B cell (primary cell): Measurements from ENCODE around the gene MGA. TPM values are rescaled to one million over a fixed set of nuclear protein-coding genes. Genes with fewer than 3 reads are reported as not detected.

ENCODE experiments used
- ATAC-seq: fragments of 200-7000 bp; cut with Tn5 transposase; one replicate; pipeline ENCODE4 v1.10.0; 2021; ENCODE audit warnings: low read depth, mild to moderate bottlenecking, moderate number of reproducible peaks, moderate library complexity
- CTCF ChIA-PET: fragments of 350-600 bp; sonication (Branson Sonifier 250); formaldehyde crosslinking; loops from one replicate; lab custom pipeline; 2021; ENCODE audit warnings: antibody characterized with exemption, inconsistent platforms; lab: Charles Lee
- POLR2A ChIA-PET: fragments of 350-600 bp; sonication (Branson Sonifier 250); formaldehyde crosslinking; loops from one replicate; lab custom pipeline; 2021; ENCODE audit warnings: antibody characterized with exemption; lab: Charles Lee
- DNase-seq: peaks from one replicate; pipeline ENCODE4 v3.0.0; 2013
- H2AFZ ChIP-seq: 2 replicates; pipeline ENCODE4 v1.6.1; 2012; ENCODE audit warnings: mild to moderate bottlenecking, low read depth, low read length; ENCODE audit not compliant: insufficient read depth, poor library complexity, severe bottlenecking
- H3K27ac ChIP-seq, 2 donors: 1 replicate in 1 of 2; 2 replicates in 1 of 2; pipeline ENCODE4 v1.5.1; 2012 to 2013; ENCODE audit warnings: low read length in 2 of 2, mild to moderate bottlenecking in 2 of 2, moderate library complexity in 1 of 2
- H3K27me3 ChIP-seq, 4 experiments: fragments of 200-600 bp in 1 of 4; sonication (generic) in 1 of 4; replicated peaks in 1 of 4; 1 replicate in 2 of 4; 2 replicates in 2 of 4; pipeline versions ENCODE4 v1.6.1 to v1.7.0; 2013 to 2016; ENCODE audit warnings: low read length in 3 of 4, mild to moderate bottlenecking in 2 of 4, mixed read lengths in 1 of 4, moderate library complexity in 1 of 4; ENCODE audit not compliant: insufficient read depth in 4 of 4, control insufficient read depth in 3 of 4; ENCODE audit errors: control extremely low read depth in 1 of 4
- H3K36me3 ChIP-seq, 2 experiments: replicated peaks in 1 of 2; 1 replicate in 1 of 2; 2 replicates in 1 of 2; pipeline versions ENCODE4 v1.6.1 to v1.7.1; 2013; ENCODE audit warnings: low read length in 1 of 2; ENCODE audit not compliant: insufficient read depth in 2 of 2, control insufficient read depth in 1 of 2; ENCODE audit errors: control extremely low read depth in 1 of 2, extremely low read depth in 1 of 2
- H3K4me1 ChIP-seq, 2 donors: fragments of 200-600 bp in 1 of 2; sonication (generic) in 1 of 2; 1 replicate in 1 of 2; 2 replicates in 1 of 2; pipeline versions ENCODE4 v1.5.1 to v1.6.1; 2013 to 2017; ENCODE audit warnings: low read length in 2 of 2; ENCODE audit not compliant: control insufficient read depth in 2 of 2, insufficient read depth in 2 of 2
- H3K4me2 ChIP-seq: replicated peaks from 2 replicates; pipeline ENCODE3; 2012; ENCODE audit warnings: mild to moderate bottlenecking, low read depth, low read length; ENCODE audit not compliant: poor library complexity, severe bottlenecking
- H3K4me3 ChIP-seq, 5 experiments: fragments of 200-600 bp in 1 of 5; sonication (generic) in 1 of 5; 1 replicate in 3 of 5; 2 replicates in 2 of 5; pipeline versions ENCODE4 v1.5.1 to v1.7.0; 2011 to 2016; ENCODE audit warnings: low read length in 4 of 5, mild to moderate bottlenecking in 4 of 5, low read depth in 2 of 5, control low read depth in 1 of 5, moderate library complexity in 1 of 5; ENCODE audit not compliant: insufficient read depth in 1 of 5; ENCODE audit errors: control extremely low read depth in 1 of 5, extremely low read depth in 1 of 5
- H3K79me2 ChIP-seq: fragments of 200-600 bp; sonication (generic); one replicate; pipeline ENCODE4 v1.6.0; 2016; ENCODE audit warnings: low read length; ENCODE audit not compliant: control insufficient read depth, insufficient read depth
- H3K9ac ChIP-seq: fragments of 200-600 bp; sonication (generic); 2 replicates; pipeline ENCODE4 v1.6.1; 2017; ENCODE audit warnings: mild to moderate bottlenecking, low read length, moderate library complexity
- H3K9me3 ChIP-seq, 3 donors: one replicate each; pipeline versions ENCODE4 v1.6.1 to v1.7.1; 2013; ENCODE audit warnings: low read length in 2 of 3; ENCODE audit not compliant: control insufficient read depth in 2 of 3, insufficient read depth in 1 of 3; ENCODE audit errors: control extremely low read depth in 1 of 3
- H4K20me1 ChIP-seq: 2 replicates; pipeline ENCODE4 v1.6.0; 2012; ENCODE audit warnings: mild to moderate bottlenecking, low read length; ENCODE audit not compliant: insufficient read depth, control insufficient read depth, poor library complexity, severe bottlenecking
- H3K27ac Mint-ChIP-seq: one replicate; pipeline ENCODE4 v1.8.0; 2021; ENCODE audit warnings: mixed read lengths
- H3K27me3 Mint-ChIP-seq: one replicate; pipeline ENCODE4 v1.8.0; 2021; ENCODE audit warnings: mixed read lengths
- H3K4me1 Mint-ChIP-seq: one replicate; pipeline ENCODE4 v1.8.0; 2021; ENCODE audit warnings: mixed read lengths
- H3K4me3 Mint-ChIP-seq: one replicate; pipeline ENCODE4 v1.8.0; 2021; ENCODE audit warnings: mixed read lengths
- H3K9me3 Mint-ChIP-seq: one replicate; pipeline ENCODE4 v1.8.0; 2022; ENCODE audit warnings: mixed read lengths; ENCODE audit not compliant: insufficient read depth
- CTCF ChIP-seq: fragments of 200-600 bp; IDR thresholded peaks from one replicate; pipeline ENCODE4 v1.8.0; 2022; ENCODE audit warnings: antibody characterized with exemption, mild to moderate bottlenecking
- EZH2 ChIP-seq: IDR thresholded peaks from 2 replicates; pipeline ENCODE4 v1.6.1; 2012; ENCODE audit warnings: borderline replicate concordance, low read depth, mild to moderate bottlenecking, moderate library complexity, low read length; ENCODE audit not compliant: insufficient read depth, poor library complexity, severe bottlenecking
- WGBS: methylation state at CpG from one replicate; pipeline ENCODE4 v1.1.5; 2013; ENCODE audit warnings: missing lambda C conversion rate; ENCODE audit not compliant: insufficient coverage; 5-methylcytosine and 5-hydroxymethylcytosine counted together
- intact Hi-C: fragments of 100-400 bp; cut with micrococcal nuclease; formaldehyde crosslinking; loops from one replicate; pipeline ENCODE4 v1.10.0; 2022
- polyA plus RNA-seq: library from polyadenylated mRNA; depleted of rRNA; stranded (reverse); fragments of >200 nt; gene quantifications from 2 replicates; pipeline ENCODE4 v1.2.3, GENCODE V29; 2012
- total RNA-seq, 2 donors: library from RNA; stranded (reverse); fragments of 120-200 nt in 1 of 2; gene quantifications; 1 replicate in 1 of 2; 2 replicates in 1 of 2; pipeline versions ENCODE4 v1.2.3 to v1.2.4, GENCODE V29; 2013 to 2022

MGA gene
- total and polyA plus RNA-seq, 2 donors (not counting 1 experiment from before 2014, with no cell fraction given): 5.4 to 79.7 TPM

DNA sequence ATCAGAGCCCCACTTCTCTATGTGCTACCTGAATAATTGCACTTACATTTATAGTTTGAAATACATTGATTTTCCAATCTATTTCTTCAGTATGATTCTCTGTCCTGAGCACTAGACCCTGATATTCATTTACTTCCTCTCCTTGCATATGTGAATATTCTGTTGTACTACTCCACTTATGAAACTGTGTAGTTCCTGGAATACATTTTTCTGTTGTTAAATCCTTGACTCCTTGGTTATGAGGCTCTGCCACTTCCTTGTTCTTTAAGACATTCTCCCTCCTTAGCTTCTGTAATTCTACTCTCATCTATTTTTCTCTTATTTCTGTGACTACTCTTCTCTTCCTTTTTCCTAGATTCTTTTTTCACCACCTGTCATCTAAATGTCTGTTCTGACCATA, 12.9 kb upstream of the MGA start:
- Histone ChIP-seq H2AFZ (no peak overlapping the region), H3K4me3 (no peak overlapping the region), H3K9me3 (peaks cover 0 to 1% (median 0%) of the 10 kb centered on the region in 3 donors), H3K4me1 (no peaks in the 10 kb centered on the region), H3K27me3 (peaks cover 0 to 3% (median 0%) of the 10 kb centered on the region in 4 experiments), H3K79me2 (no peaks in the 10 kb centered on the region), H4K20me1 (no peaks in the 10 kb centered on the region), H3K4me2 (no peak overlapping the region), H3K27ac (no peak overlapping the region), H3K36me3 (no peaks in the 10 kb centered on the region), H3K9ac (no peak overlapping the region)
- no peaks in the 10 kb centered on the region for H3K4me1 Mint-ChIP-seq
- CTCF ChIA-PET: no interaction called here
- peaks cover 4% of the 10 kb centered on the region for H3K9me3 Mint-ChIP-seq
- H3K4me3 Mint-ChIP-seq: no peak overlapping the region
- POLR2A ChIA-PET: no interaction called here
- no peak for DNase-seq
- no peak overlapping the region for H3K27ac Mint-ChIP-seq
- ATAC-seq: no peak
- TF ChIP-seq CTCF (no peak), EZH2 (no peak)
- H3K27me3 Mint-ChIP-seq: peaks cover 3% of the 10 kb centered on the region
- intact Hi-C loops: no loop called here

DNA sequence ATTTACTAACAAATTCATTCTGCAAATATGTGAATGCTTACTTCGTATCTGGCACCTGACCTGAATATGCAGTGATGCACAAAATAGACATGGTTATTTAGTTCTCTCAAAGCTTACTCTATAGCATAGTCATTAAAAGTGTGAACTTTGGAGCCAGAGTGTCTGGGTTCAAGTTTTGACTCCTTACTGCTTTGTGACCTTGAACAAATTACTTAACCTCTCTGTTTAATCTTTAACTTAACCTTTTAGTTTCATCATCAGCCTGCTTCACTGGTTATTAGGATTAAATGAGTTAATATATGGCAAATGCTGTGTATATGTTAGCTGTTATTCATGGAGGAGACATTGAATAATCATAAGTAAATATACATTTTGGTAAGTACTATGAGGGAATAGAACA, 12.1 kb upstream of the MGA start:
- no peak for ATAC-seq
- no peaks in the 10 kb centered on the region for H3K4me1 Mint-ChIP-seq
- Histone ChIP-seq H3K4me1 (no peaks in the 10 kb centered on the region), H3K4me2 (no peak overlapping the region), H4K20me1 (no peaks in the 10 kb centered on the region), H3K36me3 (no peaks in the 10 kb centered on the region), H3K79me2 (no peaks in the 10 kb centered on the region), H3K27me3 (peaks cover 0 to 3% (median 0%) of the 10 kb centered on the region in 4 experiments), H3K27ac (no peak overlapping the region), H3K9ac (no peak overlapping the region), H2AFZ (no peak overlapping the region), H3K9me3 (peaks cover 0 to 1% (median 0%) of the 10 kb centered on the region in 3 donors), H3K4me3 (no peak overlapping the region)
- peaks cover 4% of the 10 kb centered on the region for H3K9me3 Mint-ChIP-seq
- POLR2A ChIA-PET: no interaction called here
- intact Hi-C loops: no loop called here
- DNase-seq: no peak
- TF ChIP-seq CTCF (no peak), EZH2 (no peak)
- CTCF ChIA-PET: no interaction called here
- no peak overlapping the region for H3K27ac Mint-ChIP-seq
- no peak overlapping the region for H3K4me3 Mint-ChIP-seq
- no CpG with 5 or more reads among the region's 1 CpG for WGBS
- H3K27me3 Mint-ChIP-seq: peaks cover 3% of the 10 kb centered on the region
